K562 (cell line): Measurements from ENCODE around the gene MACF1. TPM values are rescaled to one million over a fixed set of nuclear protein-coding genes. Genes with fewer than 3 reads are reported as not detected.
A peak's percentile ranks its signal among the peaks of the same experiment; 100 is the strongest.

Experiments
- BCOR ChIP-seq: fragments of 450-650 bp; IDR thresholded peaks from 2 replicates; pipeline ENCODE4 v1.6.1; 2016
- EP300 ChIP-seq: IDR thresholded peaks from 2 replicates; pipeline ENCODE4 v1.6.1; 2012; ENCODE audit warnings: low read length, improper control_type of control experiment
- EP400 ChIP-seq: fragments of 450-650 bp; IDR thresholded peaks from 2 replicates; pipeline ENCODE4 v1.6.1; 2017; ENCODE audit warnings: antibody characterized with exemption, mild to moderate bottlenecking, moderate library complexity
- ETS1 ChIP-seq: conservative IDR thresholded peaks from 2 replicates; pipeline ENCODE4 v1.6.1; 2011; ENCODE audit warnings: low read depth, mild to moderate bottlenecking, low read length; ENCODE audit not compliant: control insufficient read depth
- KDM1A ChIP-seq, 2 experiments: fragments of 450-650 bp; IDR thresholded peaks; 2 replicates each; pipeline ENCODE4 v1.6.1; 2016; ENCODE audit warnings: mild to moderate bottlenecking in 2 of 2
- MAFF ChIP-seq: IDR thresholded peaks from 2 replicates; pipeline ENCODE4 v1.6.1; 2012; ENCODE audit warnings: low read length, improper control_type of control experiment
- NR3C1 ChIP-seq: sonication (generic); formaldehyde crosslinking; IDR thresholded peaks from 2 replicates; pipeline ENCODE4 v1.8.1; 2022; ENCODE audit warnings: missing genetic modification reagents
- PBX2 ChIP-seq, 2 experiments: IDR thresholded peaks in 1 of 2; conservative IDR thresholded peaks in 1 of 2; 2 replicates each; pipeline ENCODE4 v1.6.1; 2016; ENCODE audit warnings: low read depth in 2 of 2, mild to moderate bottlenecking in 1 of 2, missing compliant biosample characterization in 1 of 2, missing genetic modification characterization in 1 of 2, moderate library complexity in 1 of 2
- PHF21A ChIP-seq: fragments of 450-650 bp; IDR thresholded peaks from 2 replicates; pipeline ENCODE4 v1.6.1; 2017; ENCODE audit warnings: low read depth, borderline replicate concordance
- PRPF4 ChIP-seq: fragments of 200-400 bp; formaldehyde crosslinking; IDR thresholded peaks from one replicate; pipeline ENCODE4 v1.6.1; 2017; ENCODE audit warnings: low read length, low read depth, mild to moderate bottlenecking; ENCODE audit not compliant: insufficient read depth, poor library complexity, severe bottlenecking
- RB1 ChIP-seq: fragments of 450-650 bp; IDR thresholded peaks from 2 replicates; pipeline ENCODE4 v1.6.1; 2017; ENCODE audit warnings: low read depth, mild to moderate bottlenecking
- TAL1 ChIP-seq: fragments of 450-650 bp; IDR thresholded peaks from 2 replicates; pipeline ENCODE4 v1.6.1; 2016; ENCODE audit warnings: mild to moderate bottlenecking
- U2AF1 ChIP-seq: fragments of 200-400 bp; formaldehyde crosslinking; optimal IDR thresholded peaks from 2 replicates; pipeline ENCODE3; 2017; ENCODE audit warnings: mild to moderate bottlenecking, low read depth, low read length, moderate library complexity
- ZBTB11 ChIP-seq, 3 experiments: fragments of 200-800 bp in 1 of 3; fragments of 250-450 bp in 1 of 3; fragments of 450-650 bp in 1 of 3; sonication (Bioruptor Pico) in 1 of 3; sonication (Bioruptor generic) in 1 of 3; formaldehyde crosslinking in 1 of 3; IDR thresholded peaks; 2 replicates each; pipeline versions ENCODE4 v1.6.1 to v1.8.0; 2016 to 2022; ENCODE audit warnings: mild to moderate bottlenecking in 2 of 3, missing genetic modification characterization in 2 of 3, missing compliant biosample characterization in 1 of 3, moderate library complexity in 1 of 3
- ZNF395 ChIP-seq: fragments of 200-800 bp; sonication (Bioruptor generic); IDR thresholded peaks from 2 replicates; pipeline ENCODE4 v1.6.1; 2017; ENCODE audit warnings: missing genetic modification characterization, missing compliant biosample characterization
- ZNF583 ChIP-seq: fragments of 250-450 bp; sonication (Bioruptor Pico); IDR thresholded peaks from 2 replicates; pipeline ENCODE4 v1.4.0; 2020
- ZNF696 ChIP-seq: fragments of 250-450 bp; sonication (Bioruptor Pico); conservative IDR thresholded peaks from 2 replicates; pipeline ENCODE4 v1.4.0; 2020; ENCODE audit warnings: mild to moderate bottlenecking, moderate library complexity
- polyA plus RNA-seq, 8 experiments: library from polyadenylated mRNA; depleted of rRNA in 4 of 8; stranded (reverse) in 5 of 8; unstranded in 3 of 8; fragments of >200 nt; fragmentation: Nextera tagmentation in 2 of 8; fragmentation: Illumina TruSeq in 1 of 8; extraction: Ambion mirVana in 2 of 8; extraction: Trizol in 1 of 8; gene quantifications; 2 replicates each; pipeline versions ENCODE4 v1.2.1 to v1.2.3, GENCODE V29; 2011 to 2014; ENCODE audit warnings: inconsistent platforms in 1 of 8, missing spikeins in 1 of 8
- total RNA-seq, 7 experiments: library from RNA; depleted of rRNA in 6 of 7; stranded (reverse); fragments of >200 nt in 6 of 7; fragmentation: Illumina TruSeq in 2 of 7; extraction: Trizol in 2 of 7; gene quantifications; 2 replicates each; pipeline versions ENCODE4 v1.2.1 to v1.2.3, GENCODE V29; 2011 to 2021; ENCODE audit warnings: low replicate concordance in 1 of 7

Gene MACF1
- total and polyA plus RNA-seq, 9 of the 15 experiments (the other 6 are each of a cell fraction or from before 2014, with no cell fraction given) = 13.2 to 232 (median 112) TPM

- TF ChIP-seq PBX2 (CRISPR knock-in tag; IDR thresholded peaks at IDR 0.05; ENCODE audit: low read depth) (no peak), PBX2 (tag; conservative IDR thresholded peaks at IDR 0.05; ENCODE audit: low read depth) (peak; percentile 46), RB1 (no peak), ZNF395 (CRISPR knock-in tag) (peak; percentile 82), TAL1 (peak; percentile 61), EP400 (peak; percentile 74), ZNF583 (CRISPR knock-in tag) (peak; percentile 87; the same call in 1 of the 2 replicates), MAFF (no peak; the same call in 1 of the 2 replicates), NR3C1 (no peak), KDM1A (IDR thresholded peaks at IDR 0.05) (peak in 1 of 2 experiments; percentile 35; a peak in 1 of 4 replicates), ZNF696 (CRISPR knock-in tag) (no peak), ETS1 (no peak), EP300 (peak; percentile 87), ZBTB11 (CRISPR knock-in tag; IDR thresholded peaks at IDR 0.05) (peak in 1 of 3 experiments; percentile 65; a peak in 2 of 6 replicates), BCOR (peak; percentile 64), U2AF1 (no peak), PRPF4 (no peak), PHF21A (no peak)
These were observed 180.8 kb downstream of the MACF1 start (continued) for GRCh38 chr1:39385067-39385988.
